Epidermal melanocyte (primary cell): ENCODE results near the gene PERP.
"Not testable (repeated sequence)": the region's sequence is repeated elsewhere in the genome, so short reads cannot be mapped to it uniquely, and the experiment has no call there.

ENCODE experiments used
- DNase-seq: peaks from one replicate; pipeline ENCODE4 v3.0.0; 2011; ENCODE audit warnings: low spot score; ENCODE audit not compliant: insufficient read length

The PERP gene

GRCh38 chr6:138107078-138107751 lies at the start of gene PERP:
Gene PERP (minus strand): TSS chr6:138107419. CDS start chr6:138107340, 79 bp downstream.
- DNase-seq: no peak

GRCh38 chr6:138155443-138155842 lies 48.2 kb upstream of the PERP start:
- no peak for DNase-seq

DNA sequence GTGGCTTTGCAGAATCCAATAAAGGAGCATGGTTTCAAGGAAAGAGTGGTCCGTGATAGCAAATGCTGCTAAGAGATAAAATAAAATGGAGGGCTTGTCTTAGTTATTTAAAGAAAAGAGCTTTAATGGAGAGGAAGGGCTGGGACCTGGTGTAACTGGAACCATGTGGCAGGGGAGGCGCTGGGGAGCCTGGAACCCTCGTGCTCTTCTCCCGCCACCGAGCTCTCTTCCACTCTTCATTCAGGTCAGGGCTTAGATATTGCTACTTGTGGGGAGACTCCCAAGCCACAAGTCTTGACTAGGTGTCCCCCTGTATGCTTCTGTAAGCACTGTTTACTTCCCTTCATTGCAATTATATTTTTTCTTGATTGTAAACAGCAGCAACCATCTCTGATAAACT lies 39.3 kb upstream of the PERP start:
- no peak for DNase-seq

- no peak for DNase-seq
Measured at GRCh38 chr6:138145402-138145801, 38.2 kb upstream of the PERP start.

DNA sequence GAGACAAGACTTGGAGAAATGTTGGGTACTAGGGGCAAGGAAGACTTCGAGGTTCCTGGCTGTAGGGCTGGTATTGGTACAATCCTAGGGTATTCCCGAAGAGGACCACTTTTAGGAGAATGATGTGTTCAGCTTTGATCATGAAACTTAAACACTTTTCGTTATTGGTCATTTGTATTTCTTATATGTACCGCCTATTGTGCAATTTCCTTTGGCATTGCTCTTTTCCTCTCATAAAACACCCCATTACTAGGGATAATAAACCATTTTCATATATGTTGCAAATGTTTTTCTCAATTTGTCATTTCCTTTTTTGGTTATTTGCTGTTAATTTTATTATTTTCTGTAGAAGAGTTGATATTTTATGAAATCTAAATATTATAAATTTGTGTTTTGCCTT lies 35.6 kb upstream of the PERP start:
- no peak for DNase-seq

- no peak for DNase-seq
Measured at GRCh38 chr6:138129190-138129589, 22.0 kb upstream of the PERP start.

DNA sequence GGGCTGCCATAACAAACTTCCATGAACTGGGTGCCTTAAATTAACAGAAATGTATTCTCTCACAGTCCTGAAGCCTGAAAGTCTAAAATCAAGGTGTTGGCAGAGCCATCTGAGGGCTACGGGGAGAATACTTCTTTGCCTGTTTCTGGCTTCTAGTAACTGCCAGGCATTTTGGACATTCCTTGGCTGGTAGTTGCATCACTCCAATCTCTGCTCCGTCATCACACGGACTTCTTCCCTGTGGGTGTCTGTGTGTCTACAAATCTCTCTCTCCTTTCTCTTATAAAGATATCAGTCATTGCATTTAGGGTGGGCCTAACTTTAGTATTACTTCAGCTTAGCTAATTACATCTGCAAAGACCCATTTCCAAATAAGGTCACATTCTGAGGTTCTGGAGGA lies 20.9 kb upstream of the PERP start:
- DNase-seq: no peak

DNA sequence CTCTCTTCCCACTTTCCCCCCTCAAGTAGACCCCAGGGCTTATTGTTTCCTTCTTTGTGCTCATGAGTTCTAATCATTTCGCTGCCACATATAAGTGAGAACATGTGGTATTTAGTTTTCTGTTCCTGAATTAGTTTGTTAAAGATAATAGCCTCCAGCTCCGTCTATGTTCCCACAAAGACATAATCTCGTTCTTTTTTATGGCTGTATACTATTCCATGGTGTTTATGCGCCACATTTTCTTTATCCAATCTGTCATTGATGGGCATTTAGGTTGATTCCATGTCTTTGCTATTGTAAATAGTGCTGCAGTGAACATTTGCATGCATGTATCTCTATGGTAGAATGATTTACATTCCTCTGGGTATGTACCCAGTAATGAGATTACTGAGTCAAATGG lies 16.9 kb upstream of the PERP start:
- no peak for DNase-seq

- no peak for DNase-seq
Measured at GRCh38 chr6:138119976-138120375, 12.8 kb upstream of the PERP start.

GRCh38 chr6:138119229-138119628 lies 12.0 kb upstream of the PERP start:
- DNase-seq: not testable (repeated sequence)

DNA sequence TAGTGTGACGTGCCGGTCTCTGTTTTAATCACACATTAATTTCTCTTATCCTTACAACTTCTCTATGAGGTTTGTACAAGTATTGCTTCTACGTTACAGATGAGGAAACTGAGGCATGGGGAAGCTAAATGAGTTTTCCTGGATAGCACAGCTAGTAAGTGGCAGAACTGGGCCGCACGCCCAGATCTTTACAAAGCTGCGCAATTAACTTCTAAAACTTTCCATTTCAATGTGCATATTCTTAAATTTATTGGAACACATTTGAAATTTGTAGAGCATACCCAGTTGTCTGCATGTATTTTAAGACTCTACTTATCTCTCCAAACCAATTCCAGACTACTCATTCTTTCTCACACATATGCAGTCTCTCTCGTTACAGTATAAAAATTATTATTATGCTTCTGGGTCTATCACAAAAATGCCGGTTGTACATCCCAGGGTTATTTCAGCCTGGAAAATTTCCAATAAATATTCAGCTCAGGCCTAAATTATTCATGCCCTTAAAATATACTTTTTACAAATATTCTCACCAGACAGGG lies 10.2 kb upstream of the PERP start:
- no peak for DNase-seq

DNA sequence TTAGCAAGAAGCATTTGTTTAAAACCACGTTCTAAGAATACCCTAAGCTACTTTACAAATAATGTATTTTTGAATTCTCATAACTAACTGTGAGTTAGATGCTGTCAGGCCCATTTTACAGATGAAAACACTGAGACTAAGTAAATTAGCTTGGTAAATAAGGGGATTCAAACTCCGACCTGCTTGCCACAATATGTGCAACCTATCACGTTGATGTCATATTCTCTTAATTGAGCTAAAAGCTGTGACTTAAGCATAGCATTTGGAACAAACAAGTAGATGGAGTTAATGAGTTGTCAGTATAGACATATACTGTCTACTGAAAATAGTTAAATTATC lies 9.4 kb upstream of the PERP start:
- DNase-seq: no peak

GRCh38 chr6:138115877-138116660 lies 8.8 kb upstream of the PERP start:
- peak; percentile 79 for DNase-seq

GRCh38 chr6:138115201-138115600 lies 8.0 kb upstream of the PERP start:
- no peak for DNase-seq

- DNase-seq: no peak
Measured at GRCh38 chr6:138113588-138114210, 6.5 kb upstream of the PERP start.

- DNase-seq: no peak
Measured at GRCh38 chr6:138110229-138110628, 3.0 kb upstream of the PERP start.

- DNase-seq: peak; percentile 64
Measured at GRCh38 chr6:138109042-138109997, 2.1 kb upstream of the PERP start.

GRCh38 chr6:138107752-138108592 lies 753 bp upstream of the PERP start:
- DNase-seq: no peak

GRCh38 chr6:138106665-138107077 lies 548 bp downstream of the PERP start:
- DNase-seq: no peak
